Transverse colon (tissue), 4 donors: Measurements from ENCODE around the gene MAGI2. TPM values are rescaled to one million over a fixed set of nuclear protein-coding genes. Genes with fewer than 3 reads are reported as not detected.
A peak's percentile ranks its signal among the peaks of the same experiment; 100 is the strongest.

Experiments used
- DNase-seq: peaks from one replicate; pipeline ENCODE4 v3.0.0-alpha.2; 2019
- H3K27ac ChIP-seq, 4 donors: fragments of 200-600 bp; sonication (generic); 2 replicates each; pipeline ENCODE4 v1.5.1; 2016 to 2018; ENCODE audit warnings: inconsistent platforms in 4 of 4
- H3K27me3 ChIP-seq: fragments of 200-600 bp; sonication (generic); 2 replicates; pipeline ENCODE4 v1.5.1; 2017; ENCODE audit warnings: inconsistent platforms
- H3K36me3 ChIP-seq, 4 donors: fragments of 200-600 bp; sonication (generic); 2 replicates each; pipeline ENCODE4 v1.5.1; 2017 to 2019; ENCODE audit warnings: inconsistent platforms in 4 of 4
- H3K4me1 ChIP-seq, 4 donors: fragments of 200-600 bp; sonication (generic); 2 replicates each; pipeline ENCODE4 v1.5.1; 2017 to 2020; ENCODE audit warnings: inconsistent platforms in 4 of 4
- H3K4me3 ChIP-seq, 4 donors: fragments of 200-600 bp; sonication (generic); 1 replicate in 1 of 4; 2 replicates in 3 of 4; pipeline versions ENCODE4 v1.5.1 to v1.6.1; 2017 to 2019; ENCODE audit warnings: inconsistent platforms in 4 of 4
- H3K9me3 ChIP-seq, 2 donors: fragments of 200-600 bp; sonication (generic); 2 replicates each; pipeline ENCODE4 v1.5.1; 2017 to 2019; ENCODE audit warnings: inconsistent platforms in 2 of 2
- EP300 ChIP-seq: sonication (generic); formaldehyde crosslinking; IDR thresholded peaks from one replicate; pipeline ENCODE4 v1.6.1; 2017; ENCODE audit warnings: antibody characterized with exemption, low read depth
- POLR2A ChIP-seq: fragments of 450-650 bp; IDR thresholded peaks from one replicate; pipeline ENCODE4 v1.6.1; 2016; ENCODE audit warnings: antibody characterized with exemption, mild to moderate bottlenecking, moderate library complexity
- POLR2AphosphoS5 ChIP-seq, 3 donors: sonication (generic); formaldehyde crosslinking; IDR thresholded peaks; one replicate each; pipeline ENCODE4 v1.6.1; 2016; ENCODE audit warnings: antibody characterized with exemption in 3 of 3
- WGBS, 2 donors: methylation state at CpG; one replicate each; pipeline ENCODE4 v1.1.5; 2018; ENCODE audit warnings: low coverage in 1 of 2; 5-methylcytosine and 5-hydroxymethylcytosine counted together
- in situ Hi-C, 4 donors: fragments of 200-750 bp; cut with MboI; loops; one replicate each; pipeline versions ENCODE4 v1.15.0 to v1.15.1; 2017; ENCODE audit warnings: low sequenced_read_pairs in 3 of 4, low pct_ligation_motif_present in 1 of 4, low pct_unique_long_range_greater_than_20kb in 1 of 4
- intact Hi-C: fragments of 100-400 bp; cut with DNase I; formaldehyde crosslinking; loops from one replicate; pipeline ENCODE4 v1.15.1; 2023; ENCODE audit warnings: low total_unique reads
- total RNA-seq, 4 donors: library from RNA; depleted of rRNA; stranded (reverse); fragments of >200 nt; gene quantifications; one replicate each; pipeline ENCODE4 v1.1.0, GENCODE V29; 2016
- TF ChIP-seq, protein P1 (sequence below), 5 experiments: fragments of 200-600 bp in 3 of 5; fragments of 450-650 bp in 2 of 5; sonication (generic) in 3 of 5; IDR thresholded peaks; 1 replicate in 2 of 5; 2 replicates in 3 of 5; pipeline ENCODE4 v1.5.1; 2016 to 2017; ENCODE audit warnings: antibody characterized with exemption in 5 of 5, inconsistent platforms in 3 of 5, mild to moderate bottlenecking in 2 of 5, moderate library complexity in 1 of 5

MAGI2 gene
- total RNA-seq, 4 donors from 2014 or later, result 1.6 to 9.7 (median 4.1) TPM

GRCh38 chr7:78041423-78041822, 1412.0 kb downstream of the MAGI2 start:
- Histone ChIP-seq H3K36me3 (no peaks in the 10 kb centered on the region), H3K4me3 (no peak overlapping the region), H3K27me3 (no peaks in the 10 kb centered on the region), H3K27ac (no peak overlapping the region), H3K4me1 (no peaks in the 10 kb centered on the region), H3K9me3 (no peaks in the 10 kb centered on the region)
- in situ Hi-C loops, result no loop called here
- intact Hi-C loops, result no loop called here
- WGBS, 2 donors, result 91 to 92% methylated on average over 2 to 3 of the region's 3 CpGs
- no peak for DNase-seq
- TF ChIP-seq POLR2A, result no peak
- TF ChIP-seq POLR2AphosphoS5 (IDR thresholded peaks at IDR 0.05), result no peak
- TF ChIP-seq EP300, result no peak
- TF ChIP-seq, protein P1, sequence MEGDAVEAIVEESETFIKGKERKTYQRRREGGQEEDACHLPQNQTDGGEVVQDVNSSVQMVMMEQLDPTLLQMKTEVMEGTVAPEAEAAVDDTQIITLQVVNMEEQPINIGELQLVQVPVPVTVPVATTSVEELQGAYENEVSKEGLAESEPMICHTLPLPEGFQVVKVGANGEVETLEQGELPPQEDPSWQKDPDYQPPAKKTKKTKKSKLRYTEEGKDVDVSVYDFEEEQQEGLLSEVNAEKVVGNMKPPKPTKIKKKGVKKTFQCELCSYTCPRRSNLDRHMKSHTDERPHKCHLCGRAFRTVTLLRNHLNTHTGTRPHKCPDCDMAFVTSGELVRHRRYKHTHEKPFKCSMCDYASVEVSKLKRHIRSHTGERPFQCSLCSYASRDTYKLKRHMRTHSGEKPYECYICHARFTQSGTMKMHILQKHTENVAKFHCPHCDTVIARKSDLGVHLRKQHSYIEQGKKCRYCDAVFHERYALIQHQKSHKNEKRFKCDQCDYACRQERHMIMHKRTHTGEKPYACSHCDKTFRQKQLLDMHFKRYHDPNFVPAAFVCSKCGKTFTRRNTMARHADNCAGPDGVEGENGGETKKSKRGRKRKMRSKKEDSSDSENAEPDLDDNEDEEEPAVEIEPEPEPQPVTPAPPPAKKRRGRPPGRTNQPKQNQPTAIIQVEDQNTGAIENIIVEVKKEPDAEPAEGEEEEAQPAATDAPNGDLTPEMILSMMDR (IDR thresholded peaks at IDR 0.05), result no peak

DNA sequence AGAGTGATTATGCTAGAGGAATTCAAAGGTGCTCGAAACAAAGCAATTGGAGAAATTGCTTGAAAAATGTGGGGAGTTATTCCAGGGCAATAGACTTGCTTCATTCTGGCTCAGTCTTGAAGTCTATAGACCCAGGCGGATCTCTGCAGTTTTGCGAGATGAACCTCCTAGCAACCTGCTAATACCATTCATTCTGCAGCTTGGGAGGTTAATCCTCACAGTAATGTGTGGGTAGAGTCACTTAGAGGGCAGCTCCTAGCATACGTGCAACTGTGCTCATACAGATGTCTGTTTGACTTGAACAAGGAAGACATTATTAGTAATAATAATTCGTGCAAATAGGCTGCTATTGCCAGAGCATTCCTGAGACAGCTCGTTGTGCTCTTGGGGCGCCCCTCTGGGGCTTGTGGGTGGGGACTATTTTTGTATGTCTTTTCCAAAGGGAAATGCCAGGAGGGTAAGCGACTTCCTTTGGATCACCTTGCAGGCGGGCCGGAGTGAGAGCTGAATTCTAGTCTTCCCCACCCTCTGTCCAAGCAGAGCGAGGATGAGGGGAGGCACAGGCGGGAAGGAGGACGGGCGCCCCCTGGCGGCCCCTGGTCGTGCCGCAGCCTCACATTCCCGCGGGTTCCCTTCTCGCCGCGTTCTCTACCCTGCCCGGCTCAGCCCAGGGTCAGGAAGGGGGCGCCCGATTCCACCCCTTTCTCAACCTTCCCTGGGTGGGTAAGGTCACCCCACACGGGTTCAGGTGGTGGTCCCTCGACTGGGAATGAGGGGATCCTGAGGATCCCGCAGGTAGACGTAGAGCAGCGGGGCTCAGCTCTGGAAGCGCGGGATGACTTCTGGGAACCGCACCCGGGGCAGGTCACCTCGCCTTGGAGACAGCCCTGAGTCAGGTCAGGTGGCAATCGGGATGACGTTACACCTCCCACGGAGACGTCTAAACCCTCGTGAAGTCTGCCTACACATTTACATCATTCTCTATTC, 1413.4 kb downstream of the MAGI2 start:
- no peak overlapping the region for H3K27ac ChIP-seq
- peak; percentile 23 for DNase-seq
- TF ChIP-seq POLR2AphosphoS5 (IDR thresholded peaks at IDR 0.05), result no peak
- no peak for TF ChIP-seq EP300
- no peak for TF ChIP-seq POLR2A
- TF ChIP-seq, protein P1 (IDR thresholded peaks at IDR 0.05), result peak; percentile 42 to 68 (median 64)
- intact Hi-C loops, result no loop called here
- H3K4me3 ChIP-seq, result no peak overlapping the region
- H3K4me1 ChIP-seq, result no peaks in the 10 kb centered on the region
- in situ Hi-C loops, result loop anchor here in 1 of 4 donors (10.0 kb wide), 1 partner anchor 375 kb away; no protein-coding TSS in a partner anchor
- WGBS, 2 donors, result 70 to 90% methylated on average over 4 to 34 of the region's 40 CpGs
- no peaks in the 10 kb centered on the region for H3K36me3 ChIP-seq
- no peaks in the 10 kb centered on the region for H3K27me3 ChIP-seq
- no peaks in the 10 kb centered on the region for H3K9me3 ChIP-seq

DNA sequence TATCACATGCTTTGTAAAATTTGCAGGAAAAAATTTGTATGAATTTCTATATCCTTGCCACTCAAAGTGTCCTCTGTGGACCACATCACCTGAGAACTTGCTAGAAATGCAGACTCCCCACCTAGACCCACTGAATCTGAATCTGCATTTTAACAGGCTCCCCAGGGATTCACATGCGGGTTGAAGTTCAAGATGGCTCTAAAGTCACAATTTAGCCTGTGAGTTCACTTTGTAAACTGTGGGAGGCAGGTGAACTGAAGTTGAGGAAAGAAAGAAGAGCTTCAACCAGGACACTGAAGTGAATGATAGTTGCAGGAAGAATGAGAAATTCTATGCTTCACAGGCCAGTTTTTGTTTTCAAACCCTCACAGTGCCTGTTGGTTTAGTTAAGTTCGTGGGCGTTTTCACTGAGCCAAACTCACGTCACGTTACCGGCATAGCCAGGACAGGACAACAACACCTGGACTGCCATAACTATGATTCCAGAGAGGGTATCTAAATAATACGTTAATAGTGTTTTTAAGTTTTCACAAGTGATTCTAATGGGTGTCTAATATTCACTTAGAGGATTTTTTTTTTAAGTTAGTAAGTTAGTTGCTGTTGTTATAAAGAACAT, 1414.9 kb downstream of the MAGI2 start:
- no peaks in the 10 kb centered on the region for H3K36me3 ChIP-seq
- no peak overlapping the region for H3K27ac ChIP-seq
- DNase-seq, result no peak
- intact Hi-C loops, result no loop called here
- no peaks in the 10 kb centered on the region for H3K27me3 ChIP-seq
- 81 to 82% methylated on average over 7 of the region's 7 CpGs for WGBS, 2 donors
- in situ Hi-C loops, result loop anchor here in 1 of 4 donors (10.0 kb wide), 1 partner anchor 374 kb away; no protein-coding TSS in a partner anchor
- no peaks in the 10 kb centered on the region for H3K4me1 ChIP-seq
- TF ChIP-seq POLR2AphosphoS5 (IDR thresholded peaks at IDR 0.05) (no peak), EP300 (no peak), POLR2A (no peak)
- TF ChIP-seq, protein P1 (IDR thresholded peaks at IDR 0.05), result no peak
- no peaks in the 10 kb centered on the region for H3K9me3 ChIP-seq
- no peak overlapping the region for H3K4me3 ChIP-seq

- no peak for DNase-seq
- intact Hi-C loops, result no loop called here
Observed at GRCh38 chr7:78037603-78038002, 1415.9 kb downstream of the MAGI2 start.

More at GRCh38 chr7:78037603-78038002, 1415.9 kb downstream of the MAGI2 start:
- H3K4me1 ChIP-seq, result no peaks in the 10 kb centered on the region
- H3K27ac ChIP-seq, result no peak overlapping the region
- no peaks in the 10 kb centered on the region for H3K9me3 ChIP-seq
- in situ Hi-C loops, result loop anchor here in 1 of 4 donors (10.0 kb wide), 1 partner anchor 373 kb away; no protein-coding TSS in a partner anchor
- TF ChIP-seq EP300 (no peak), POLR2A (no peak), POLR2AphosphoS5 (IDR thresholded peaks at IDR 0.05) (no peak)
- TF ChIP-seq, protein P1 (IDR thresholded peaks at IDR 0.05), result no peak
- no peak overlapping the region for H3K4me3 ChIP-seq
- no peaks in the 10 kb centered on the region for H3K27me3 ChIP-seq
- WGBS, 2 donors, result 83 to 89% methylated on average over 4 of the region's 4 CpGs
- H3K36me3 ChIP-seq, result no peaks in the 10 kb centered on the region
